HG03060 (cell line): ENCODE measurements around the gene ABCA13.

Experiments used
- ATAC-seq: cut with Tn5 transposase; IDR thresholded peaks from one replicate; pipeline ENCODE4 v1.9.1; 2021; ENCODE audit warnings: low read depth, moderate number of reproducible peaks; ENCODE audit not compliant: unreplicated experiment

ABCA13 gene

DNA sequence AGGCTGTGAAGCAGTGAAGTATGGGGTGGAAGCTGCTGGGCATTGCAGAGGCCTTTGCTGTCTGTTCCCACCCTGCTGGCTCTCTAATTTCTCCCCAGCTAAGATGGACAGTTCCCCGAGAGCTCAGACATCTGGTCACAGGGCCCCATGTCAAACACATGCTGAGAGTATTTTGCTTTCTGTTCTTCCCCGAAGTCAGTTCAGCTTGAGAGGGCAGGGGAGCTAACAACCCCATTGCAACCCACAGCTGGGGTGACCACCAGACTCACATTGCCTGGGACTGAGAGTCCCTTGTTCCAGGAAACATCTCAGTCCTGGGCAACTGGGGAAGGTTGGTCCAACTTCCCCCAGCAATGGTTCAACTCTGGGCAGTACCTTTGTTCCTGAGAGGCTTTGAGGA, 52.8 kb downstream of the ABCA13 start:
- ATAC-seq: no peak

DNA sequence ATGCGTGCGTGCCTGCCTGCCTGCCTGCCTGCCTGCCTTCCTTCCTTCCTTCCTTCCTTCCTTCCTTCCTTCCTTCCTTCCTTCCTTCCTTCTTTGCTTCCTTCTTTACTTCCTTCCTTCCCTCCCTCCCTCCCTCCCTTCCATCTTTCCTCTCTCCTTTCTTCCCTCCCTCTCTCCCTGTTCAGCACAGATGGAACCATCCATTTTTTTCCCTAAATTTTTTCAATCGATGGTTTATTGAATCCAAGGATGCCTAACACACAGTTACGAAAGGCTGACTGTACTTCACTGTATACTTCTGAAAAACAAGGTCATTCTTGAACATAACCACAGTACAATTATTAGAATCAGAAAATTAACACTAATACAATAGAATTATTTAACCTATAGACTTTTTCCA, 53.8 kb downstream of the ABCA13 start:
- no peak for ATAC-seq

DNA sequence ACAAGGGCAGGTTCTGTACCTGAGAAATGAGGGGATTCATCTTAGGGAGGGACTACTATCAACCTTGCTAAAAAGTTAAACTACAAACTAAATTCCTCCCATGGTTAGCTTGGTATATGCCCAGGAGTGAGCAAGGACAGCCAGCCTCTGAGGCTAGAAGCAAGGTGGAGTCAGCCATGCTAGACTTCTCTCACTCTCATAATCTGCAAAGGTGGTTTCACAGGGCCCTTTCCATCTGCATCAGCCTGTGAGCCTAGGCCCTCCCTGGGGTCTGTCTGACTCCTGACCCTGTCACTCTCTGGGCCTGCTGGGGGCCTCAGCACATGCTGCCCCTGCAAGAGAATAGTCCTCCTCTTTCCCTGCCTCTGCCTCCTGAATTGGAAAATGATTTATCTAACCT, 66.1 kb downstream of the ABCA13 start:
- no peak for ATAC-seq

DNA sequence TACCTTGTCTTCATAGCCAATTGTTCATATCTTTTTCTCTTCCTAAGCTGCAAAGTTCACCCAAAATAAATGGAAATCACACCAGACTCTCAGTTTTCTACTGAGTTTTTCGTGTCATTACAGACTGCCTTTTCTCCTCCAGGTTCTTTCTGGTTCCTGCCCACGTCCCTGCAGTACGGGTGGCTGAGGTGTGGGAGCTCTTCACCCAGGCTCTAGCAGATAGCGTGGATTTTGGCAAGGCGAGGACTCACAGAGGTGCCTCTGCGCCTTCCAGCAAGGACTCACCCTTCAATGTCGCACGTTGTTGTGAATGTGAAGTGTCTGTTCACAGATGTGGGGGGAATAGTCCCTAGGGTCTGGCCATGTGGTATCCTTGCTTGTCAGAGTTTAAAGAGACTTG, 71.6 kb downstream of the ABCA13 start:
- no peak for ATAC-seq

DNA sequence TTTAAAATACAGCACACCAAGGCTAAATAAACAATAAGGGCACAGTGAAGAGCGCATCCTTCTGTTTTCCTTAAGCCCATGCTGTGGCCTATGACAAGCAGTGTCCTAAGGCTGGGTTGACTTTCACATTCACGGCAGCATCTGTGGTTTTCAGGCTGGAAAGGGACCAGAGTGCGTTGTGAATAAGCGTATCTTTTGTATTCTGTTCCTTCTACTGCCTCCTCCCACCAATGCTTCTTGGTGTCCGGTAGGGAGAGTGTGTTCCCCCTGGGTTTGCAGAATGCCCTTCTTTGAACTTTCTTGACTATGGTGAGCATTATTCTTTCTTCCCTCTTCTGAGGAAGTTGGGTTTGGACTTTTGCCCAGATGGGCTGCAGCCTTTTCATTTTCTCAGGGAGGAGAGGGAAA, 73.6 kb downstream of the ABCA13 start:
- no peak for ATAC-seq

DNA sequence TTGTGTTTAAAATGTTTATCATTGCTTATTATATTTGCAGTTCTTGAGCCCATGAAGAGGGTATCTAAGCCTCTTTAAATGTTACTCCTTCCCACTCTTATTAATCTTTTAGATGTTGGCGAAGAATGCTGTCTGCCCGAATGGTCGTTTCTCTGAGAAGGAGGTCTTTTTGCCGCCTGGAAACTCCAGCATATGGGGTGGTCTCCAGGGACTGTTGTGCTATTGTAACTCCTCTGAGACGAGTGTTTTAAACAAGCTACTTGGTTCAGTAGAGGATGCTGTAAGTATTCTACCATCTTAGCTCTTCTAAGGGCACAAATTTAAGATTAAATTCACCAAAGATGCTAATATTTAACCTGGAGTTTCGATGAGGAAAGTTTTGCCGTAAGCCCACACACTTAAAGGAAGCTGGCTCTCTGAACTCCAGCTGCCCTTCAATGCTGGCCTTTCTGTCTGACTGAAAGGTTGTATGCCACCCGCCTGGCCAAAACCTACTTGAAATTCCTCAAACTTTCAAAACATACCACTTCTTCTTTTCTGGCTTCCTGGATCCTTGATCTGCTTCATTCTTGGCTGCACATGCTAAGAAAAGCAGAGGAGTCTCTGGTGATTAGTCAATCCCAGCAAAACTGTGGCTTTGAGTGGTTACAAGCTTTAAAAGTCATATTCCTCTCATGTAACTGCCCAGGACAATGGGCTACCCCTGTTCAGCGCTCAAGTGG, 74.7 kb downstream of the ABCA13 start:
- ATAC-seq: peak; percentile 70

DNA sequence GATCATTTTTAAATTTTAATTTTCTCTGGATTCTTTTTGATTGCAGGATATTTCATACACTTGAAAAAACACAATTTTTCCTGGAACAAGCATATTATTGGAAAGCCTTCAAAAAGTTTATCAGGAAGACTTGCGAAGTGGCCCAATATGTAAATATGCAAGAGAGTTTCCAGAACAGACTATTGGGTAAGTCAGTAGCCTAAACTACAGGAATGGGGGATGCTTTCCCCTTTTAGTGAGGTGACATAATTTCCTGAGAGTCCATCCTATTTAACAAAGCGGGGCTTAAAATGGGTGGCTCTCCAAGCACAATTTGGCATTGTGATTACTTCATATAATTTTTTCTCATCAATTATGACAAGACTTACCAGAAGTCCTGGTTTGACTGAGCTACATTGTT, 77.9 kb downstream of the ABCA13 start:
- no peak for ATAC-seq

DNA sequence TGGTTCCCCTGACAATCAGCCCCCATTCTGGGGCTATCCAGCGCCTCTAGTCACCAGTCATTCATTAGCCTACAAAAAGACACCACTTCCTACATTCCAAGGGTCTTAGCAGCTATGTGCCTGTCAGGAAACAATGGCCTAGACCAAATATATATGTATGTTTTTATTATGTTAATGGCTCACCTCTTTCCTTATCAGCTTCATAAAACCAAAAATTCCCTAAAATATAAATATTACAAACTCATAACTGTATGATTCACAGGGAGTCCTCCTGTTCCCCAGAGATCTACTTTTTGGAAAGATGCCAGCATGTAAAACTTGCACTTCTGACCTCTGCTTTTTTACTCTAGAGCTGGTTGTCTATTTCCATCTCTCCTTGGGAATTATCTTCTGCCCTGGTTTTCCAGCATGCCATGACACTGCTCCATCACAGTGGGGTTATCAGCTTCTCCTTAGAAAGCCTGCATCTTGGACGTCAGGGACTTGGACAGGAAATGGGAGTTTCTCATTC, 79.2 kb downstream of the ABCA13 start:
- ATAC-seq: no peak

DNA sequence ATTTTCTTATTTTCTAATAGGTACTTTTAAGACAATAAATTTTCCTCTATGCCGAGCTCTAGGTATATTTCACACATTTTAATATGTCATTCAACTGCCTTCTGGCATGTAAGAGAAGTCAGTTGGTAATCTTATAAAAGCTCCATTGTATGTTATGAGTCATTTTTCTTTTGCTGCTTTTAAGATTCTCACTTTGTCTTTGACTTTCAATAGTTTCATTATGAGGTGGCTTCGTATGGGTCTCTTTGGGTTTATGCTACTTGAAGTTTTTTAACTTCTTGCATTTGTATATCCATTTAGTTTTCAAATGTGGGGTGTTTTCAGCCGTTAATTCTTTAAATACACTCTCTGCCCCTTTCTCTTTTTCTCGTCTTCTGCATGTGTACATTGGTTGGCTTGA, 80.5 kb downstream of the ABCA13 start:
- ATAC-seq: peak; percentile 94

DNA sequence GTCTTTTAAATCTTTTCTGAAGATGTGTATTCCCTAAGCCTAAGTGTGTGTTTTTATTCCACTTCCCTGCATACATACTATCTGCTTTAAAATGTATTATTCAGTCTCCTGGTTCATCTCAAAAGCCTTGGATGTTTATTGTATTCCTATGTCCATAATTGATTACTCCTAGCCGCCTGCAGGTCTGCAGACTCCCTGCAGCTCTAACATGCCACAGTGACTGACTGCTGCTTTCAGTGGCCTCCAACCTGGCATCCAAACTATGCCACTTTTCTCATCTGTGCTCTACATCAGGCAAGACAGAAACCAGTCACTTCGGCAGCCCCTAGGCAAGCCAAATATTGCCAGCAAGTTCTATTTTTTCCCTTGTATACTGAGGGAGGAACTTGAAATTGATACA, 81.7 kb downstream of the ABCA13 start:
- ATAC-seq: no peak

DNA sequence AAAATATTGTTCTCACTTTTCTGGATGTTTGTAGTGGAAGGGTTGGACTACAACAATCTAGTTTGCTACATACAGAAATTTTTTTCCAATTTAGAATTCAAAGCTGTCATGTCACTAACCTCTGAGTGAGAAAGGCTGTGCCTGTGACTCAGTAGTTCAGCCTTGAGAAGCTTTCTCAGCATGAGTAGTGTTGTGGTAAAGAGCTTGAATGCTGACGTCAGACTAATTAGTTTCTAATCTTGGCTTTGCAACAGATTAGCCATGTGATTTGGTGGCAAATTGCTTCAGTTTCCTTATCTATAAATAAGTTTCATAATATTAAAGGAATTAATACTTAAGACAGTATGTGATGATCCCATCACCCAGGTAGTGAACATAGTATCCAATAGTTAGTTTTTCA, 83.8 kb downstream of the ABCA13 start:
- no peak for ATAC-seq

DNA sequence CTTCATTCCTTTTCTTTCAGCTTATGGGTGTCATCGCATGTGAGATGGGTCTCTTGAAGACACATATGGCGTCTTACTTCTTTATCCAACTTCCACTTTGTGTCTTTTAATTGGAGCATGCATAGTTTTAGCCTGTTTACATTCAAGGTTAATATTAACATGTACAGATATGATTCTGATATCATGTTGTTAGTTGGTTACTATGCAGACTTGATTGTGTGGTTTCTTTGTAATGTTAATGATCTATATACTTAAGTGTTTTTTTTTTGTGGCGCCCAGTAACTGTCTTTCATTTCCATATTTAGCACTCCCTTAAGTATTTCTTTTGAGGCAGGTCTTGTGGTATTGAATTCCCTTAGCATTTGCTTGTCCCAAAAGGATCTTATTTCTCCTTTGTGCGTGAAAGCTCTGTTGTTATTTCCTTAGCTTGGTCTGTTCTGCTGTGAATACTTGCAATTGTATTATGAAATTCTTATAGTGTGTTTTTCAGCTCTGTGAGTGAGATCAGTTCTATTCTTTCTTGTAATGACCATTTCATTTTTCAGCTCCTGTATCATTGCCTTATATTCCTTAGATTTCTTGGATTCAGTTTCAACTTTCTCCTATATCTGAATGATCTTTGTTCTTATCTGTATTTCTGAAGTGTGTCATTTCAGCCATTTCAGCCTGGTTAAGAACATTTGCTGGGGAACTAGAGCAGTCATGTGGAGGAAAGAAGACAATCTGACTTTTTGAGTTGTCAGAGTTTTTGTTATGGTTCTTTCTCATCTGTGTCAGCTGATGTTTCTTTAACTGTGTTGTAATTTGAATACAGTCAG, 88.4 kb downstream of the ABCA13 start:
- no peak for ATAC-seq

DNA sequence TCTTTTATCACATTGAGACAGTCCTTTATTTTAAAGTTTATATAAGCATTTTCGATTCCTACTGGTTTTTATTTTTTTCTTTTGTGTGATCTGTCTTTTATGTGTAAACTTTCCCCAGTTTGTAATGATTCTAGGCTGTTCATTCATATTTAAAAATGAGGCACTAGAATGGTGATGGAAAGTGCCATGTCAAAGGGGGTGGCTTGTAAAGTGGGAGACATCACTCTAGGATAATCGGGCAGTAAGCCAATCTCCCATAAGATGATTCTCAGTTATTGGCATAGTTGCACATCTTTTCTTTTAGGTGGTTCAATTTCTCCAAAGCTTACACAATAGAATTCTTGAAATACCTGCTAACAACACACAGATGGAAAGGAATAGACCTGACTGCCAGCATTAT, 90.4 kb downstream of the ABCA13 start:
- no peak for ATAC-seq

DNA sequence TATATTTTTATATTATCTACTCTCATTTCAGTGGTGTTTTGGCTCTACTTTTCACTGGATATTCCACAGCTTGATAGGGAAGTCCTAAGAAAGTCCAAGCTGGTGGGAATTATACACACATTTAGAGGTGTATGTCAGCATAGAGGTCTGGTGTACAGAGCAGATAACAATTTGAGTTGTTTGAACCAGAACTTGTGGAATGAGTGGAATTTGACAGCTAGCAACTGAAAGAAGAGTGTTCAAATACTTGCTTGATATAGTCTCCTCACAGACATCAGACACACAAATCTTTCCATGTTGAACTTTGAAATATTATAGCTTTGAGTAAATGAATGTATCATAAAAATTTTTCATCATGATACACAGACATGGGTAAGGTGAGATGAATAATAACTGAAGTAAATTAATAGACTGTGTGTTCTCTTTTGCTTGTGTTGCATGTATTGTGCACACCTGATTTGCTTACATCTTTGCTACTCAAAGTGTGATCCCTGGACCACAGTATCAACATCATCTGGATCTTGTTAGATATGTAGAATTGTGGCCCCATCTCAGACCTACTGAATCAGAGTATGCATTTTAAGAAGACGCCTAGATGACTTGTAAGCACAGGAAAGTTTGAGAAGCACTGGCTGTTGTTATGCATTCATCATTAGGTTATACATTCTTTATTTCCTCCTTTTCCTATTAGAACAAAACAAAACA, 91.5 kb downstream of the ABCA13 start:
- ATAC-seq: no peak

DNA sequence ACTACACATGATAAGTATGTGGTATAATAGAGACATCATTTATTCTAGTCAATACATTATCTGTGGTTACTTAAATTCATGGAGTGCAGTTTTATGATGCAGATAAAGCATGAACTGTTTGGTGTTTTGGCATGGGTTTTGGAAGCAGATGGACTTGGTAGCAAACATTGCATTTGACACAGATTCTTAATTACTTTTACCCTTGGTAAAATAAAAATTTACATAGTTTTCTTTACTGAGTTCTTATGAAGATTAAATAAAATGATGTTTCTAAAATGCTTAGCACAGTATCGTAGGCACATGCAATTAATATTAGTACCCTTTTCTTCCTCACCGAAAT, 92.0 kb downstream of the ABCA13 start:
- no peak for ATAC-seq

DNA sequence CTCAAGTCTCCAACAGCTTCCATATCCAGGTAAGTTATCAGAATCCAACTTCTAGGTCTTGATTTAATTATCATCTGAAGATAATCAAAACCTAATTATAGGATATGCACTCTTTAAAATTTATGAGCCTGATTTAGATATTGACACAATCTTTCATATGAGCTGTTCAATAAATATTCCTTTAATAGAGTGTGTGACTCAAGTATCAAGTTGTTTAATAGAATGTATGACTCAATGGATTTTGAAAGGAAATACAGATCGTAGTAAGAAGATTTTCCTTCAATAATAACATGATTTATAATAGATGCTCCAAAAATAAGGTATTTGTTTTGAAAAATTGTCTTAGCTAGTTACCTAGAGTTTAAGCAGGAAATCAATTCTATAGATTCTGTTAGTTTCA, 97.8 kb downstream of the ABCA13 start:
- no peak for ATAC-seq

DNA sequence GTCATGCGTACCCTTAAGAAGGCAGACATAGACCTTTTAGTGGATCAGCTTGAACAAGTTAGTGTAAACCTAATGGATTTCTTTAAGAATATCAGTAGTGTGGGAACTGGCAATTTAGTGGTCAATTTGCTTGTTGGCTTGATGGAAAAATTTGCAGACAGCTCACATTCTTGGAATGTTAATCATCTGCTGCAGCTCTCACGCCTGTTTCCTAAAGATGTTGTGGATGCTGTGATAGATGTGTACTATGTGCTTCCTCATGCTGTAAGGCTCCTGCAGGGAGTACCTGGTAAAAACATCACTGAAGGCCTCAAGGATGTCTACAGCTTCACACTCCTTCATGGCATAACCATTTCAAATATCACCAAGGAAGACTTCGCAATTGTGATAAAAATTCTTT, 103.4 kb downstream of the ABCA13 start:
- ATAC-seq: no peak

DNA sequence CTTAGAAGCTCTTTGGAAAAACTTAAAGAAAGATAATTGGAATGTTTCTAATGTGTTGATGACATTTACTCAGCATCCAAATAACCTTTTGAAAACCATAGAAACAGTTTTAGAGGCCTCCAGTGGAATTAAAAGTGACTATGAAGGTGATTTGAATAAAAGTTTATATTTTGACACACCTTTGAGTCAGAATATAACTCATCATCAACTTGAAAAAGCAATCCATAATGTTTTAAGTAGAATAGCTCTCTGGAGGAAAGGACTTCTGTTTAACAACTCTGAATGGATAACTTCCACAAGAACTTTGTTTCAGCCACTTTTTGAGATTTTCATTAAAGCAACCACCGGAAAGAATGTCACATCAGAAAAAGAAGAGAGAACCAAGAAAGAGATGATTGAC, 108.2 kb downstream of the ABCA13 start:
- no peak for ATAC-seq

DNA sequence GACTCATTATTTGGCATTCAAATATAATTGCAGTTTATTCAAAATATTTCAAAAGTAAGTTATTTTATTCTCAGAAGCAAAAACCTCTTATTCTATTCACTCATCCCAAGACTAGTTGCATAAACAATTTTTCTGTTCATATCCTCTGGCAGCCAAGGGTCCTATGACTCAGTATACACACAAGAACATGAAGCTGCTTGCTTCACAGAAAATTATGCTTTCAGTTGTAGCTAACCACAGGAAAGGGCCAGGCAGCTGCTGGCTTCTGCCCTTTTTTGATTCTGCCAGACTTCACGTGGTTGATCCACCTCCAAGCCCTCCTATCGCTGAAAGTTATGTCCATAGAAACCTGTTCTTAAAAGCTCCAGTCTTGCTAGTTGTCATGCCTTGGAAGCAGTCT, 108.8 kb downstream of the ABCA13 start:
- ATAC-seq: no peak

DNA sequence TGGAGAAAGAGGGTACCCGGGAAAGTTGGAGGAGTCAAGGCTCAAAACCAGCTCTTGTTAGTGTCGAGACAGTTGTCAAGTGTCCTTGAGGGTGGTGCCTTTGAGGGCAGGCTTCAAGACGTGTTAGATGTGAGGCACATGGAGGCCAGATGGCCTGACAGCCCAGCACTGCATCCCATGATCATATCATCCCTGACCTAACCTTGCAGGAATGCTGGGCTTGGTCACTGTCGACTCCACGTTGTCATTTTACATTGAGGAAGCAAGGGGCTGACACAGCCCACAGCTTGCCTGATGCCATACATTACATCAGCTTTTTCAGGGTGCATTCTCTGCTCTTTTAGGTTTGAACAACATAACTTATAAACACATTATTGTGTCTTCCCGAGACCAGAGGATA, 114.1 kb downstream of the ABCA13 start:
- ATAC-seq: no peak

DNA sequence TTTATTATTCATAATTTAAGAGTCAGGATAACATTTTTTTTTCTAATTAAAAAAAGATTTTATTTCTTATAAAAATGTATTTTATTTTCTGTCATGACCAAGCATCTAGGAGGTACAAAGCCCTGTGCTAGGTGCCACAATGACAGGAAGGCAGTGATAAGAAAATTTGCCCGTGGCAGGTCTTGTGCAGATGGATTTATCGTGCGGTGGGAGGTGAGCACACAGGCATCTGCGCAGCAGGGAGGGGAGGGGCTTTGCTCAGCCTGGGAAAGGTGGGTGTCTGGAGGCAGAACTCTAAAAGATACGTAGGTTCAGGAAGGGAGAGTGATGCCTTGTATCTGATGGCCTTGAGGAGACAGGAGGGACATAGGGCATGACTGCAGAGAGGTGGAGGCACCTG, 115.6 kb downstream of the ABCA13 start:
- ATAC-seq: no peak
